GM21423 (cell line): ENCODE measurements around the gene CLCN7.
"Not testable (repeated sequence)": the region's sequence is repeated elsewhere in the genome, so short reads cannot be mapped to it uniquely, and the experiment has no call there.

Experiments
- ATAC-seq: cut with Tn5 transposase; IDR thresholded peaks from one replicate; pipeline ENCODE4 v1.9.1; 2021; ENCODE audit warnings: mild to moderate bottlenecking, moderate library complexity; ENCODE audit not compliant: unreplicated experiment

CLCN7 gene

DNA sequence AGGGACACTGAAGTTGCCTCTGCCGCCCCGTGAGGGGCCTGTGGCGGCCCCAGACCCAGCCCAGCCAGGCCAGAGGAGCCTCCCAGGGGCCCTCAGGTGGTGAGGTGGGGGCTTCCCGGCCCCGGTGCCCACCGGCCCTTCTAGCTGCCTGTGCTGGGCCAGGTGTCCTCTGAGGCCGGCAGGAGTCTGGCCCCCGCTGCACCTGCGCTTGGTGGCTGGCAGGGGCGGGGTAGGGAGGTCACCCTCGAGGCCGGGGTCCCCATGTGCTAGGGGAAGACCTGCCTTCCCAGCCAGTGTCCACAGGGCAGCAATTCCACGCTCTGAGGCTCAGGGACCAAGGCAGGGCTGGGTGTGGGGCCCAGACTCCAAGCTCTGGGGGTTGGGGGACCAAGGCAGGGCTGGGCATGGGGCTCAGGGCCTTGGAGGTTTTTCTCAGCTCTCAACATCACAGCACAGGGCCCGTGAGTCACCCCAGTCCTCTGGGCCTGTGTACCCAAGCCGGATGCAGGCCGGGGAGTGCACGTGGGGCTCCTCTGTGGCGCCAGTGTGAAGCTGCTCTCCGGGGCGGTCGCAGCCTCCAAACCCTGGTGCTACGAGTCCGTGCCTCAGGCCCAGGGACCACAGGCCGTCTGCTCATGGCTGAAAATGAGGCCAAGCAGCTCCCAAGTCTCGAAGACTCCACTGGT is 29.2 kb downstream of the CLCN7 start:
- ATAC-seq: no peak

DNA sequence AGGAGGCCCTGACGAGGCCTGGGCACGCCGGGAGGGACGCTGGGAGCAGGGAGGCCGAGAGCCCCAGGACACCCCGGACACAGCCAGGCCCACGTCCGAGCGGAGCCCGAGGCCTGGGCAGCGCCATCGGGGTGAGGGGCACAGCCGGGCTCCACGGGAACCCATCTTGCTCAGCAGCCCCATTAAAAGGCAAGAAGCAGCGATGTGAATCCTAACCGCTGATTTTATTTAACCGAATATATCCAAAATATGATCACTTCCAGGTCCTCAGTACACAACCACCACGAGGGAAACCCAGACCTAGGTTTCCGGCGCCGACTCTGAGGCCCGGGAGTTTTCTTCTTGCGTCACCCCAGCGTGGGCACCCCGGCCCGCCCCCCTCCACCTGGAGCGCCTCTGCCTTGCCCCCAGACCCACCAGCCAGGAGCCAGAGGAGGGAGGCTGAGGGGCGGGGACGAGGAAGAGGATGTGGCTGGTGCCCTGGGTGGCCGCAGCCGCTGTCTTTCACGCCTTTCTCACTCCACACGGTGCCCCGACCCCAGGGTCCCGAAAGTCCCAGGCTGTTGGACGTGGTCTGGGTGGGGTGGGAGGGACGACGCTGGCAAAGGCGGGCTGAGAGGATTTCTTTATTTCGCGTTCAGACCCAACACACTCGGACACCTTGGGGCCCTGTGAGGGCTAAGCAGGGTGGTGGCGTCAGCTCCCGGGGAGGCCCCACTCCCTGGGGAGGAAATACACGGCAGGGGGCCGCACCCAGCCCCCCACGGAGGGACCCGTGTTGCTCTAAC is 29.9 kb downstream of the CLCN7 start:
- no peak for ATAC-seq

DNA sequence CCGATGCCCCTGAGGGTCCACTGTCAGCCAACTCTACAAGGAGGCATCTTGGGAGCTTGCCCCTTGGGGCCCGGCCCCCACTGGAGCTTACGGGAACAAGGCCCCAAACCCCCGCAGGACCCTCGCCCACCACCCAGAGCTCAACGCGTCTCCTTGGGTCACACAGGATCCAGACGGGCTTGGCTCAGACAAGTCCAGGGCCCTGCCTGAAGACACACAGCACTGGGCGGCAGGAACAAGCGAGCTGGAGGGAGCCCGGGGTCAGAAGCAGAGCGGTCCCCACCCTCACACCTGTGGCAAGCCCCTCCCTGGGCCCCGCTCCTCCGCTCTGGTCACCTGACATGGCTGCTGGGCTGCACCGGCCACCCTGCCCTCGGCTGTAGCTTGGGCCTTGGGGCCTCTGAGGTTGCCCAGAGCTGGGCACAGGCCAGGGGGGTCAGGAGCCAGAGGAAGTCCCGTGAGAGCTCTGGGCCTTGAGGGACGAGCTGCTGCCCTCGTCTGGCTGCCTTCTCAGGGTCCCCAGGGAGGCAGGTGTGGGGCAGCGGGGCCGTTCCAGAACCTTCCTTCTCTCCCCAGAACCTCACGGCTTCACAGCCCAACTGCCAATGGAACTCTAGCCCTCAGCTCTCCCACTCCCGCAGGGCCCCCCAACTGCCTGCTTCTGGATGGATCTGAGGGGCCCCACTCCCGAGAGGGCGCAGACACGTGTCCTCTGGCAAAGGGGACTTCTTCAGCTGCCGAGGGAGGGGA is 30.7 kb downstream of the CLCN7 start, which contains the start of gene CCDC154:
Gene CCDC154, minus strand, starts transcription at position 577 of the 750 bp plus-strand sequence. Its CDS starts 234 bp downstream, at position 343.
- ATAC-seq: no peak

DNA sequence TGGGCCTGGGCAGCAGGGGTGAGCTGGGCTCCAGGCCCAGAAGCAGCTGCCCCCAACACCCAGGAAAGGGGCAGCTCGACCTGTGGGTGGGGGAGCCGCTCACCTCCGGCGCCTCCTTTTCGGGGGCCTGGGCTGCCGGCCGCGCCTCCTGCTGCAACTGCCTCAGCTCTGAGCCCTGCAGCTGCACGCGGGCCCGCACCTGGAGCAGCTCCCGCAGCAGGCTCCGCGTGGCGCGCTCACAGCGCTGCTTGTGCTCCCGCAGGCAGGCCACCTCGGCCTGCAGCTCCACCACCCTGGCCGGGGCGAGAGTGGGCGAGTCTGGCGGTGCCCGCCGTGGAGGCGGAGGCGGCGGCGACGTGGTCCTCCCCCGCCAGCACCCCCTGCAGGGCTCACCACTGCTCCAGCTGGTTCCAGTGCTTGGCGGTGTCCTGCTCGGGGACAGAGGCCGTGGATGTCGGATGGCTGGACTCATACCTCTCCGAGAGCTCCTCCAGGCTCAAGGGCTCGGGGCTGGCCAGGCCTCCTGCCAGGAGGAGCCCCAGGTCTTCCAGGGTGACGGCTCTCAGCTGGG is 31.3 kb downstream of the CLCN7 start:
- ATAC-seq: no peak

DNA sequence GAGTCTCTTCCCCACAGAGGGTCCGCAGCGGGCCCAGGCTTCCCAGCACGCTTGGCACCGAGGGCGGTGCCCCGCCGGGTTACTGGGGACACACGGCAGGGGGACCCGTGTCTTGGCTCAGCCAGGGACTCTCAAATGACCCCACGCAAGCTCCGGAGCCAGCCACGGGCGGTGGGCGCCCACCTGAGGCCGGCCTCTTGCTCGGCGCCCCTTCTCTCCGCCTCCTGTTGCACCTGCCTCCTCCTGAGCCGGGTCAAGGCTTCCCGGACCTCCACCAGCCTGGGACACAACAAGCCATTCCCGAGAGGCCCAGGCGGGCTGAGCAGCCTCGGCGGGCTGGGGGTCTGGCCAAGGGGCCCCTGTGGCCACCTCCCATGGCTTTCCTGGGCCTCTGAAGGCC is 32.1 kb downstream of the CLCN7 start:
- ATAC-seq: no peak

DNA sequence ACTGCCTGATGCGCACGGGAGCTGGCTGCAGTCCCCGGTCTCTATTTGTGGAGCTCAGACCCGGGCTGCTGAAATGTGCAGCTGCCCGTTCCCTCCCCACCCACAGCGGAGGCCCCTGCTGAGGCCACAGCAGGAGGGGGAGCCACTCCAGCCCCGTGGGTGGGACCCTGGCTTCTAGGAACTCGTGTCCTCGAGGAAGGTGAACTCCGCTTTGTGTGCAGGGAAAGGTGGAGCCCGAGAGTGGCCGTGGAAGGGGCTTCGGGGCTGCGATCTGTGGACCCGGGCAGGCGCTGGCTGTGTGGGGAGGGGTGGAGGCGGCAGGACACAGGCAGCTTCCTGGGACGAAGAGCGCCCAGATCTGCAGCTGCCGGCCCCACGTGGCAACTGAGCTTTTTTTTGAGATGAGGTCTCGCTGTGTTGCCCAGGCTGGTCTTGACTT is 33.4 kb downstream of the CLCN7 start:
- no peak for ATAC-seq

DNA sequence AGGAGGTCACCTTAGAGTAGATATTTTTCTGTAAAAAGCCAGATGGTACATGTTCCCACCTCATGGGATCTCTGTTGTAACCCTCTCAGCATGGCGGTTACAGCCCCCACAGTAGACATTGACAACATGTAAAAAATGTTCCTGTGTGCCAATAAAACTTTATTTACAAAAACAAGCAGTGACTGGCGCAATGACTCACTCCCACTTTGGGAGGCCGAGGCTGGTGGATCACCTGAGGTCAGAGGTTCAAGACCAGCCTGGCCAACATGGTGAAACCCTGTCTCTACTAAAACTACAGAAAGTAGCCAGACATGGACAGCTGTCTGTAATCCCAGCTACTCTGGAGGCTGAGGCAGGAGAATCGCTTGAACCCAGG is 35.1 kb downstream of the CLCN7 start:
- not testable (repeated sequence) for ATAC-seq

DNA sequence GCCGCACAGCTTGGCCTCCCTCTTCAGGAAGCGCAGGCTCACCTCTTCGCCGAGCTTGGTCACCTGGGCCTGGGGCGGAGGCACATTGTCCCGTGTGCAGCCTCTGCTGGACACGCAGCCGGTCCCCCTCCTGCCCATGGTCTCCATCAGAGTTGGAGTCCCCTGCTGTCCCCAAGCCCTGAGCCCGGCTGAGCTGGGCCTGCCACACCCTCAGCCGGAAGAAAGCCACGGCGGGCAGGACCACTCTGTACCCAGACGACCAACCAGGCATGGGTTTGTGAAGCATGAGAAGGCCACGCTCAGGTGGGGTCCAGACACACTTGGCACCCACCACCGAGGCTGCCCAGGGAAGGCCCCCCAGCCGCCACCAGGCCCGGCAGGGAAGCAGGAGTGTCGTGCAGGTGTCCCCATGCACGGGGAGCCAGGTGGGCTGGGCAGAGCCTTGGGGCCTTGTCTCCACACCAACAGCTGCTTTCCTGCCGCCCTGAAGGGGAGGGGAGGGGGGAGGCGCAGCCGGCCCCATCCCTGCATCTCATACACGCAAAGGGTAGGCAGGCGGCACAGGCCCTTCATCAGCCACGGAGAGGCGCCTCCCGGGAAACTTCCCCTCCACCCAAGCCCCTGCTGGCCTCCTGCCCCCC is 35.6 kb downstream of the CLCN7 start:
- ATAC-seq: no peak

DNA sequence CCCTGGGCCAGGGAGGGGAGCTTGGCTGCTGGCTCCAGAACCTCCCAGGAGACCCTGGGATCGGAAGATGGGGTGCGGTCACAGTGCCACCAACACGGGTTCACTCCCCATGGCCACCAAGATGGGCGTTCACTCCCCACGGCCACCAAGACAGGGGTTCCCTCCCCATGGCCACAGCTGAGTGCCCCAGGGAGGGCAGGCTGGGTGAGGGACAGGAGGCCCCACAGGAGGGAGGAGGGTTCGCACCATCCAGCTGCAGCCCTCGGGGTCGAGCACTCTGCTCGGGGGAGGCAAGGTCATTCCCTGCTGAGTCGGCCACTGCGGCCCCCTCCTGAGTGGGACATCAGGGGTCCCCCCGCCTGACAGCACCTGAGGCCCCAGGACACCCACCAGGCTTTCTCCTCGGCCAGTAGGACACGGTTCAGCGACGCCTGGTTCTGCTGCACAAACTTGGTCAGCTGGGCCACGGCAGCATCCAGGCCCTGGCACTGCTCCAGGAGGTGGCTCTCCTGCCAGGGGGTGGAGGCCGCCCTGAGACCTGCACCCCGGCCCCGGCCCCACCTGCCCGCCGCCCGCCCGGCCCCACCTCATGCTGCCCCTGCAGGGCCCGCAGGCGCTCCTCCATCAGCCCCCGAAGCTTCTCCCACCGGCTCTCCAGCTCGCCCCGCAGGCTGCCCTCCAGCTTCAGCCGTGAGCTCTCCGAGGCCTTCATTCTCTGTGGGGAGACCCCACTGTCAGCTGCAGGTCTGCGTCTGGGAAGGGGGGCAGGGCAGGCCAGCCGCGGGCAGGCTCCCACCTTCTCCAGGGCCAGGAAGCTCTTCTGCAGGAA is 36.4 kb downstream of the CLCN7 start:
- no peak for ATAC-seq

DNA sequence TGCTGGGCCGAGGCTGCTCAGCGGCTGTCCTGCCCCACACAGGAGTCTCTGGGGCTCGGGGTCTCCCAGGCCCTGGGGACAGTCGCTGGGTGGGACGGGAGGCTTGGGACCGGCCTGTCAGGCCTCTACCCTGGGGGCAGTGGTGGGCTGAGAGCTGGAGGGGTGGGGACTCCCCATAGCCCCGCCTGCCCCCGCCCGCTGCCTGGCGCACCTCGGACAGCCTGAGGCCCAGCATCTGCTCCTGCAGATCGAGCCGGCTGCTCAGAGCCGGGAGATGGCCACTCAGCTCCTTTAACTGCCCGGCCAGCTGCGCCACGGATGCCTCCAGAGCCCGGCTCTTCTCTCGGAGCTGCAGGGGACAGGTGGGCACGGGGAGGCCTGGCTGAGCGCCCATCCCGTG is 37.2 kb downstream of the CLCN7 start:
- no peak for ATAC-seq

DNA sequence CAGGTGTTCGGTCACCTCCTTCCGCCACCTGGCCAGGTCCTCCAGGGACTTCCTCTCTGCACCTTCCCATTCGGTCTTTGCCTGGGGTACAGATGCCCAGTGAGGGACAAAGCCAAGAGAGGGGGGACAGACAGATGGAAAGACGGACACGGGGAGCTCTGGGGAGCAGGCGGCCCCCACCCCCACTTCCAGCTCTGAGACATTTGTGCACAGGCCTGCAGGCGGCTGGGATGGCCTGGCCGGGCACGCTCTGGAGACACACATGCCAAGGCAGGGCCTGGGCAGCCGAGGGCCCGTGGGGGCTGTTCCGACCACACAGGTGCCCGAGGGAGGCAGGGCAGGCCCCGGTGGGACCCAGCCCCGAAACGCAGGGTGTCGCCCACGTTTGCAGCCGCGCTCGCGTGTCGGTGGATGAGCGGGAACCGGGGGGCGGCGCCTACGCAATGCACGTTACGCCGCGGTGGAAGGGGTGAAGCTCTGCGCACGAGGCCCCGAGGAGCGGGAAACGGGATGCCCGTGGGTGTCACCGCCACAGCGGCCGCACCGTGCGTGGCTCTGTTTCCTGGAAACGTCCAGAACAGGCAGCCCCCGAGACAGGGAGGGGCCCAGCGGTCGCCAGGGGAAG is 38.0 kb downstream of the CLCN7 start:
- ATAC-seq: no peak

DNA sequence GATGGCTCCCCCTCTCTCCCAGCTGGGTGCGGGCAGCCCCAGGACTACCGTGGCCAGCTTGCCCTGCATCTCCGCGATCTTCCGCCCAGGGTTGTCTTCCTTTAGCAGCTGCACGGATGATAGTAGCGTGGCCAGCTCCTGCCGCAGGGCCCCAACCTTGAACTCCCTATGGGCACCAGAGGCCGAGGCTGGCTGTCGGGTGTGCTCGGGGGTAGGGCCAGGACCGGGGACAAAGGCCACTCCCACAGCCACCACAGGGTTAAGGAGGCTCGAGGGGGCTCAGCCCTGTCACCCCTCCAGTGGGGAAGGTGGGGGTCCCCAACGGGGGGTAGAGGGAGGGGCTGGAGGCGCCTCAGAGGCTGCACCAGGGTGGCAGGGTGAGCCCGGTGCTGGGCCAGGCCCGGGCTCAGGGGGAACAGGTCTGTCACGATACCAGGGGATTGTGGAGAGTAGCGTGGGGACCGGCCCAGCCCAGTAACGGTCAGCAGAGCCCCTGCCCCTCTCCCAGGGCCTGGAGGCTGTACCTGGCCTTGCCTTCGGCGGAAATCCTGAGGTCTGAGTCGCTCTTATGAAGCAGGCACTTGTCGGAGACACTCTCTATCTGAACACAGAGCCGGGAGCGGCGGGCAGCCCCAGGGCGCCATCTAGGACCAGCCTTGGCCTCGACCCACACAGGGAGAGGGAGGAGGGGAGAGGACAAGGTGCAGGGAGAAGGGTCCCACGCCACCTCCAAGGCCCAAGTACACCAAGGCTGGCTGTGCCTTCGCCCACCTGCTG is 38.7 kb downstream of the CLCN7 start:
- ATAC-seq: no peak

DNA sequence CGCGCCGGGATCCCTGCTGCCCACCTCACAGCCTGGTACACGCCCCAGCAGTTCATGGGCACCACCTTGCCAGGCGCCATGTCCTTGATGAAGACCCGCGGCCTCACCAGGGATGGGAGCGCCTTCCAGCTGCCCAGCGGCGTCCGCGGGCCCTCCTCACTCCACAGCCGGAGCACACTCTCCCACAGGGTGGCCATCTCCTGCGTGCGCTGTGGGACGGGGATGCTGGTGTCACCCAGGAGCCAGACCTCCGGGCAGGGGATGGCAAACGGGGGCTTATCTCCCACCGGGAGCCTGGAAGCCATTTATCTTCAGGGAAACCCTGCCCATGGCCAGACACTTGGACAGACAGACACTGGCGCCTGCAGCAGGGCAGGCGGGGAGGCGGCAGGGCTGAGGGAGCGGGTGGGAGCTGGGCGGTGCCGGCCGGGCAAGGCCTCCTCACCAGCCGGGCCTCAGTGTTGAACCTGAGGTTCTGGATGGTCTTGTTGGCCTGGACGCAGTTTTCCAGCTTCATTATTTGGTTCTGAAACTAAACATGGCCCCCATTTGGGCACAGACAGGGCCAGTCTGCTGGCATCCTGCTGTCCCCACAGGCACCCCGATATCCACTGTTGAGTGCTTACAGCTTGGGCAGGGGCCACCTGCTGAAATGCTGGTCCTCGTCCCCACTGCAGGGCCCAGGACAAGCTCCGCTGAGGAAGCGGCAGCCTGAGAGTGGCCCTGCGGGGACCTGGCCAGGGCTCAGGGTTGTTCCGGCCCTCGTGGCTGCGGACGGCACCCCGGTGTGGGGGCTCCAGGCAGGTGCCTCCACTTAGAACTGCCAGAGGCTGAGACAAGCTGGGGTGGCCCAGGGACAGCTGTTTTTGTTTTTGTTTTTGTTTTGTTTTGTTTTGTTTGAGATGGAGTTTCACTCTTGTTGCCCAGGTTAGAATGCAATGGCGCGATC is 39.9 kb downstream of the CLCN7 start:
- no peak for ATAC-seq

DNA sequence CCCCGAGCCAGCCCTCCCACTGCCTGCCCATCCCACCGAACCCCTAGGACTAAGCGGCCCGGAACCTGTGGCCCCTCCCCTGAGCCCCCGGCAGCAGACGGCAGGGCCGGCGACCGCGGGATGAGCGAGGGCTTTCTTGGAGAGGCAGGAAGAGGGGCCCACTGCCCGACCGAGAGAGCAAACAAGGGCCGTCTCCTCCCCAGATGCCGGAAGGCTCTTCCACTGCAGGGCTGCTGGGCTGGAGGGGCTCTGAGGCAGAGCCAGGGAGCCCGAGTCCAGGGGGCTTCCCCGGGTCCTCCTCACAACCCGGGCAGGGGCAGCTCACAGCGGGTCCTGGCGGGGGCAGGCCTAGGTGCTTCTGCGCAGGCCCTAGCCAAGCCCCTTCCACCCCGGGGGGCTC is 41.1 kb downstream of the CLCN7 start:
- no peak for ATAC-seq

DNA sequence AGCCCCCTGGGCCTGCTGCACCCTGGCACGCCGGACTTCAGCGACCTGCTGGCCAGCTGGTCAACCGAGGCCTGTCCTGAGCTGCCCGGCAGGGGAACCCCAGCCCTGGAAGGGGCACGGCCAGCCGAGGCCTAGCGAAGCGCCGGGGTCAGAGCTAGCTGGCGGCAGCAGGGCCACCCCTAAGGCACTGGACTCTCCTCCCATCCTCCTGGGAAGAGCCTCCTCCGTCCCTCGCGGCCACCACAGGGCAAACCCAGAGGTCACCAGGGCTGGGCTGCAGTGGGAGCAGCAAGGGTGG is 41.6 kb downstream of the CLCN7 start:
- no peak for ATAC-seq

DNA sequence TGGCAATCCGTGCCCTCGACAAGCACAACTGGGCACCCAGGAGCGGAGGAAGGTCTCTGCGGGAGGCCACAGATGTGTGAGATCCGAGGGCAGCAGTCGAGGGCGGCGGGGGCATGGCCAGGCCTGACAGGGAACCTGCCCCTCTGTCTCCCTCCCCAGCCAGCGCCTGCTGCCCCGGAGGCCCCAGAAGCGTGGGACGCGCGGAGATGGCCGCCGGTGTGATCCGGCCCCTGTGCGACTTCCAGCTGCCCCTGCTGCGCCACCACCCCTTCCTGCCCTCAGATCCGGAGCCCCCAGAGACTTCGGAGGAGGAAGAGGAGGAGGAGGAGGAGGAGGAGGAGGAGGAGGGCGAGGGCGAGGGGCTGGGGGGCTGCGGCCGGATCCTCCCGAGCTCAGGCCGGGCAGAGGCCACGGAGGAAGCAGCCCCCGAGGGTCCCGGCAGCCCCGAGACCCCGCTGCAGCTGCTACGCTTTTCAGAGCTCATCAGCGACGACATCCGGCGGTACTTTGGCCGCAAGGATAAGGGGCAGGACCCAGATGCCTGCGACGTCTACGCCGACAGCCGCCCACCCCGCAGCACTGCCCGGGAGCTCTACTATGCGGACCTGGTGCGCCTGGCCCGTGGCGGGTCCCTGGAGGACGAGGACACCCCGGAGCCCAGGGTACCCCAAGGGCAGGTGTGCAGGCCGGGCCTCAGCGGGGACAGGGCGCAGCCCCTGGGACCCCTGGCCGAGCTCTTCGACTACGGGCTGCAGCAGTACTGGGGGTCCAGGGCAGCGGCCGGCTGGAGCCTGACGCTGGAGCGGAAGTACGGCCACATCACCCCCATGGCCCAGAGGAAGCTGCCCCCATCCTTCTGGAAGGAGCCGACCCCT is 42.2 kb downstream of the CLCN7 start:
- no peak for ATAC-seq
